Femur (tissue), 1 donor: ENCODE measurements around the gene C6orf15.

Source experiments
- DNase-seq: peaks from one replicate; pipeline ENCODE4 v3.0.0-alpha.2; 2017

C6orf15 gene

GRCh38 chr6:31065556-31065955 is 46.8 kb downstream of the C6orf15 start:
- DNase-seq = no peak

GRCh38 chr6:31063906-31064435 is 48.4 kb downstream of the C6orf15 start:
- DNase-seq = no peak
